ENCODE data around the gene SOSTDC1.
A peak's percentile ranks its signal among the peaks of the same experiment; 100 is the strongest.

Gene SOSTDC1

DNA sequence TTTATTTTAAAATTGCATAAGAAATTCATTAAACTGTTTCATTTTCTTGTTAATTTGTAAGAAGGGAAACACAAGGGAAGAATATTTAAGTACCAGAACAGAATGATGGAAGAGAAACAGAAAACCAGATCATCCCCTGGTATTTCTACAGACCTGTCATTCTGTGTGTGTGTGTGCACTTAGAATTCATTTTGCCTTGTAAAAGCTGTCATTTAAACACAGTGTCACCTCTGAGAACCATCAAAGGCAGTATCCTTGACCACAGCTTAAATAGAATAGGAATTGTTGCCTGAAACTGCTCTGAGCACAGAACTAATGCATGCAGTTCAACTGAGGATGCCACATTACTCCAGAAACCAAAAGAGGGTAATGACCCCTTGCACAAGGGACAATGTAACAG is 37.4 kb downstream of the SOSTDC1 start:
- no peak for TF ChIP-seq CTCF (IDR thresholded peaks at IDR 0.05; ENCODE audit: insufficient read depth, low read length, missing control alignments)
- no peak for DNase-seq (ENCODE audit: low read depth, low spot score)
- POLR2A ChIA-PET, result interaction anchor here (0.7 to 1.0 kb wide), 2 partner anchors 11 to 82 kb away, joined by 3 to 4 read pairs; no protein-coding TSS in a partner anchor
- no peak overlapping the region for H3K4me3 ChIP-seq (ENCODE audit: low read depth, low read length)
- CTCF ChIA-PET, result interaction anchor here (0.5 kb wide), 1 partner anchor 24 kb away, joined by 3 read pairs; no protein-coding TSS in a partner anchor

DNA sequence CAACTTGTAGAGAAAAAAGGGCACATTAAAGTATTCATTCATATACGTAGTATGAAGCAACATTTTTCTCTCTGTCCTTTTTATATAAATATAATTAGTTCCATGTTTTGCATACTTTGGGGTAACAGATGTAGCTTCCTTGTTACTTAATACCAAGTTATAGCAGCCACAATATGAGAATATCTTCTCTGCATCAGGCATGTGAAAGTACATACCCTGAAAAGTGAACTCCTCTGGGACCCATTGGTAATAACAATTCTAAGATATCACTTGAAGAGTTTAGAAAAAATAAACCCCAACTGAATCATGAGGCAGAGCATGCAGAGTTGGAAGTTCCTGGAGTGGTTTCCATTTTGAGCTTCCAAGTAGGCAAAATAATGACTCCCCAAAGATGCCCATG is 41.8 kb downstream of the SOSTDC1 start:
- POLR2A ChIA-PET, result no interaction called here
- no peak for DNase-seq (ENCODE audit: low read depth, low spot score)
- TF ChIP-seq CTCF (IDR thresholded peaks at IDR 0.05; ENCODE audit: insufficient read depth, low read length, missing control alignments), result no peak
- H3K4me3 ChIP-seq (ENCODE audit: low read depth, low read length), result no peak overlapping the region
- CTCF ChIA-PET, result interaction anchor here (1.0 to 2.1 kb wide), 3 partner anchors 8 to 142 kb away, joined by 3 to 6 read pairs (median 4); no protein-coding TSS in a partner anchor

GRCh38 chr7:16422917-16423316 is 42.6 kb downstream of the SOSTDC1 start:
- ChIA-PET CTCF (interaction anchor here (1.0 to 2.1 kb wide), 4 partner anchors 9 to 345 kb away, joined by 3 to 6 read pairs (median 4); no protein-coding TSS in a partner anchor), POLR2A (no interaction called here)
- no peak for TF ChIP-seq CTCF (IDR thresholded peaks at IDR 0.05; ENCODE audit: insufficient read depth, low read length, missing control alignments)
- DNase-seq (ENCODE audit: low read depth, low spot score), result no peak
- H3K4me3 ChIP-seq (ENCODE audit: low read depth, low read length), result no peak overlapping the region

DNA sequence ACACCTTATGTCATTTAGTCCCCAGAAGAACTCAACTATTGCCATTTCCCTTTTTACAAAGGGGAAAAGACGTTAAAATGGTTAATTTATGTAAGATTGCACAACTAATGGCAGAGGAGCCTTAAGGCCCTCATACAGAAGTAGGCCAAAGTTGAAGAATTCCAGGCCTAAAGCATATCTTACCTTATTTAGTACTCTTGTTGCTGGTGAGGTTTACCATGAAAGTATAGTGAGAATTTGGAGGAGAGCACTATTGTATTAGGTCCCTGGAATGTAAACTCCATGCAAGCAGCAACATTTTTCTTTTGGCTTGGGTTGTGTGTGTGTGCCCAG is 43.5 kb downstream of the SOSTDC1 start:
- TF ChIP-seq CTCF (IDR thresholded peaks at IDR 0.05; ENCODE audit: insufficient read depth, low read length, missing control alignments), result no peak
- CTCF ChIA-PET, result interaction anchor here (1.2 to 1.5 kb wide), 3 partner anchors 144 to 344 kb away, joined by 3 to 4 read pairs (median 3); no protein-coding TSS in a partner anchor
- DNase-seq (ENCODE audit: low read depth, low spot score), result no peak
- POLR2A ChIA-PET, result no interaction called here
- no peak overlapping the region for H3K4me3 ChIP-seq (ENCODE audit: low read depth, low read length)

GRCh38 chr7:16421333-16422102 is 44.0 kb downstream of the SOSTDC1 start, which contains the start of gene CRPPA:
TSS of gene CRPPA (minus strand) at chr7:16421538. CDS start at chr7:16421322, 216 bp downstream.
- TF ChIP-seq CTCF (IDR thresholded peaks at IDR 0.05; ENCODE audit: insufficient read depth, low read length, missing control alignments), result no peak
- no peak for DNase-seq (ENCODE audit: low read depth, low spot score)
- POLR2A ChIA-PET, result interaction anchor here (0.8 kb wide), 1 partner anchor 10 kb away, joined by 3 read pairs; no protein-coding TSS in a partner anchor
- CTCF ChIA-PET, result interaction anchor here (1.2 to 1.3 kb wide), 2 partner anchors 18 to 145 kb away, joined by 3 to 4 read pairs; no protein-coding TSS in a partner anchor
- peak within 1 kb of the TSS; percentile 57 for H3K4me3 ChIP-seq (ENCODE audit: low read depth, low read length)

DNA sequence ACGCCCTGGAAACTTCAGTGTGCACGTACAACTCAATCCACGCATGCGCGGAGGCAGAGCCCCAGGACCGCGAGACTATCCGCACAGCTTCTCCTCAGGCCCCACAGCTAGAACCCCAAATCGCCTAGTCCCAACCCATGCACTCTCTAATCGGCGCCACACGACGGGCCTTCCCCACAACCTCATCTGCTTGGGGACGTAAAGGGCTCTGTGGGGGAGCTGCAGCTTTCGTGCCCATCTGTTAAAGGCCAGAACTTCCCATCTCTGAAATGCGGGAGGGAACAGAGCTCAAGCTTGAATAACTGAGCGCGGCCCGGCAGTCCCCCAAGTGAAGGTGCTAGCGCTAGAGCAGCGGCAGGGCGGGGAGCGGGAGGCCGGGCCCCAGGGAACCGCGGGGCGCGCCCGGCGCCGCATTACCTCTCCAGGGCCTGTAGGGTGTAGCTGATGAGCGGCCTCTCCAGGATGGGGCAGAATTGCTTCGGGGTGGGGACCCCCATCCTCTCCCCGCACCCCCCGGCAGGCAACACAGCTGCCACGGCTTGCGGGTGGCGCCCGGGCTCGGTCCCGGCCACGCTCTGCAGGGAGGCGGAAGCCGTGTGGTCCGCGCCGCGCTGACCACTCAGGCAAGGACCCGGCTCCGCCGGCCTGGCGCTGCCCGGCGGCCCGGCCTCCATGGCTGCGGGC is 44.7 kb downstream of the SOSTDC1 start:
- peak overlapping the region; percentile 57 for H3K4me3 ChIP-seq (ENCODE audit: low read depth, low read length)
- ChIA-PET POLR2A (interaction anchor here (0.8 to 1.0 kb wide), 3 partner anchors 11 to 291 kb away, joined by 3 to 6 read pairs (median 6); no protein-coding TSS in a partner anchor), CTCF (interaction anchor here (0.6 to 1.3 kb wide), 5 partner anchors 17 to 146 kb away, joined by 3 to 4 read pairs (median 3); no protein-coding TSS in a partner anchor)
- DNase-seq (ENCODE audit: low read depth, low spot score), result no peak
- peak; percentile 28 for TF ChIP-seq CTCF (IDR thresholded peaks at IDR 0.05; ENCODE audit: insufficient read depth, low read length, missing control alignments)

Data from AG04449 (cell line).